ENCODE results near the gene GSG1. TPM values are rescaled to one million over a fixed set of nuclear protein-coding genes. Genes with fewer than 3 reads are reported as not detected.
"Not testable (repeated sequence)": the region's sequence is repeated elsewhere in the genome, so short reads cannot be mapped to it uniquely, and the experiment has no call there.

GSG1 gene
- total RNA-seq, 3 donors from 2014 or later (not counting 1 experiment from before 2014, with no cell fraction given), result not detected

DNA sequence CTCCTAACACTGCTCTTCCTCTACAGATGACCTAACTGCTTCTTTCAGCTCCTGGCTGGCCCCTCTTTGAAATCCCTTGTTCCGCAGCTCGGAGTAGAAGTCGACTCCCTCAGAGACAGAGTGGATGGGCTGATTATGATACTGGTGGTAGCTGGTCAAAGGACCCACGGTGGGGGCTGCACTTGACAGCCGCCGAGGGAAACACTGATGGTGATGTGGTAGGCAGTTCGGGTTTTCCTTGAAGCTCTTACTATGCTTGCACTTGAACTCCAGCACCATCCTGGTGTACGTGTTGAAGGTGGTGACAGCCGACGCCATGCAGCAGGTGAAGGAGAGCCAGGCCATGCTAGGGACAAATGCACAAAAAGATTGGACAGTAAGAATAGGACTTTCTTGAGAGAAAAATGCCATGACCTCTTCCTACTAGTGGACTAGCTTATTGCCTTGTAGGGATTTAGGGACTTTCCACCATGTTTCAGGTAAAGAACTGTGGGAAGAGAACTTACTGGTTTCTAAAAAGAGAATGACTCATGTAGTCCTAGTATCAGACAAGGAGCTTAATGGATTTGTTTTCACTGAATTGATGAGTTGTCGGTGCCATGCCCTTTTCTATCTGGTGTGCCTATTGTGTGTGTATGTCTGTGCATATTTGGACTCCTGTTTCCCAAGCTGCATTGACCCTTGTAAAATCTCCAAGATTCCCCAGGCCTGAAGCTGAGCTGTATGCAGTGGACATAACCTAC is 18.4 kb downstream of the GSG1 start:
- Mint-ChIP-seq H3K27ac (no peak overlapping the region), H3K9me3 (no peaks in the 10 kb centered on the region), H3K4me1 (no peaks in the 10 kb centered on the region), H3K27me3 (ENCODE audit: low read depth in 2 of 2) (no peaks in the 10 kb centered on the region), H3K4me3 (no peak overlapping the region), H3K36me3 (no peaks in the 10 kb centered on the region)
- 97% methylated on average over 11 of the region's 11 CpGs for WGBS (ENCODE audit: insufficient coverage)
- H3K9me3 ChIP-seq (ENCODE audit: control insufficient read depth, insufficient read depth, low read length), result no peaks in the 10 kb centered on the region
- intact Hi-C loops (cut with micrococcal nuclease), result no loop called here
- no peaks in the 10 kb centered on the region for H3K4me1 ChIP-seq (ENCODE audit: control insufficient read depth, insufficient read depth, low read length)
- H3K36me3 ChIP-seq (ENCODE audit: control insufficient read depth, insufficient read depth, low read length), result no peaks in the 10 kb centered on the region
- no peak for DNase-seq
- H3K27ac ChIP-seq (ENCODE audit: low read length), result no peak overlapping the region
- no peak for ATAC-seq
- no peak overlapping the region for H3K4me3 ChIP-seq (ENCODE audit: low read length)
- TF ChIP-seq, protein P1, sequence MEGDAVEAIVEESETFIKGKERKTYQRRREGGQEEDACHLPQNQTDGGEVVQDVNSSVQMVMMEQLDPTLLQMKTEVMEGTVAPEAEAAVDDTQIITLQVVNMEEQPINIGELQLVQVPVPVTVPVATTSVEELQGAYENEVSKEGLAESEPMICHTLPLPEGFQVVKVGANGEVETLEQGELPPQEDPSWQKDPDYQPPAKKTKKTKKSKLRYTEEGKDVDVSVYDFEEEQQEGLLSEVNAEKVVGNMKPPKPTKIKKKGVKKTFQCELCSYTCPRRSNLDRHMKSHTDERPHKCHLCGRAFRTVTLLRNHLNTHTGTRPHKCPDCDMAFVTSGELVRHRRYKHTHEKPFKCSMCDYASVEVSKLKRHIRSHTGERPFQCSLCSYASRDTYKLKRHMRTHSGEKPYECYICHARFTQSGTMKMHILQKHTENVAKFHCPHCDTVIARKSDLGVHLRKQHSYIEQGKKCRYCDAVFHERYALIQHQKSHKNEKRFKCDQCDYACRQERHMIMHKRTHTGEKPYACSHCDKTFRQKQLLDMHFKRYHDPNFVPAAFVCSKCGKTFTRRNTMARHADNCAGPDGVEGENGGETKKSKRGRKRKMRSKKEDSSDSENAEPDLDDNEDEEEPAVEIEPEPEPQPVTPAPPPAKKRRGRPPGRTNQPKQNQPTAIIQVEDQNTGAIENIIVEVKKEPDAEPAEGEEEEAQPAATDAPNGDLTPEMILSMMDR (IDR thresholded peaks at IDR 0.05), result no peak
- no peaks in the 10 kb centered on the region for H3K27me3 ChIP-seq (ENCODE audit: control insufficient read depth, insufficient read depth, low read length)

DNA sequence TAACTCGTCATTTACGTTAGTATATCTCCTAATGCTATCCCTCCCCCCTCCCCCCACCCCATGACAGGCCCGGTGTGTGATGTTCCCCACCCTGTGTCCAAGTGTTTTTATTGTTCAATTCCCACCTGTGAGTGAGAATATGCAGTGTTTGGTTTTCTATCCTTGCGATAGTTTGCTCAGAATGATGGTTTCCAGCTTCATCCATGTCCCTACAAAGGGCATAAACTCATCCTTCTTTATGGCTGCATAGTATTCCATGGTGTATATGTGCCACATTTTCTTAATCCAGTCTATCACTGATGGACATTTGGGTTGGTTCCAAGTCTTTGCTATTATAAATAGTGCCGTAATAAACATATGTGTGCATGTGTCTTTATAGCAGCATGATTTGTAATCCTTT is 19.8 kb downstream of the GSG1 start:
- intact Hi-C loops (cut with micrococcal nuclease); H3K36me3 Mint-ChIP-seq; H3K27me3 Mint-ChIP-seq (ENCODE audit: low read depth in 2 of 2); H3K9me3 ChIP-seq (ENCODE audit: control insufficient read depth, insufficient read depth, low read length); H3K9me3 Mint-ChIP-seq; ATAC-seq; H3K4me1 Mint-ChIP-seq; H3K4me3 ChIP-seq (ENCODE audit: low read length); H3K27me3 ChIP-seq (ENCODE audit: control insufficient read depth, insufficient read depth, low read length); H3K36me3 ChIP-seq (ENCODE audit: control insufficient read depth, insufficient read depth, low read length); DNase-seq; H3K27ac ChIP-seq (ENCODE audit: low read length); H3K4me3 Mint-ChIP-seq; H3K27ac Mint-ChIP-seq; H3K4me1 ChIP-seq (ENCODE audit: control insufficient read depth, insufficient read depth, low read length): not testable (repeated sequence)
- WGBS (ENCODE audit: insufficient coverage), result 100% methylated on average over 1 of the region's 5 CpGs

DNA sequence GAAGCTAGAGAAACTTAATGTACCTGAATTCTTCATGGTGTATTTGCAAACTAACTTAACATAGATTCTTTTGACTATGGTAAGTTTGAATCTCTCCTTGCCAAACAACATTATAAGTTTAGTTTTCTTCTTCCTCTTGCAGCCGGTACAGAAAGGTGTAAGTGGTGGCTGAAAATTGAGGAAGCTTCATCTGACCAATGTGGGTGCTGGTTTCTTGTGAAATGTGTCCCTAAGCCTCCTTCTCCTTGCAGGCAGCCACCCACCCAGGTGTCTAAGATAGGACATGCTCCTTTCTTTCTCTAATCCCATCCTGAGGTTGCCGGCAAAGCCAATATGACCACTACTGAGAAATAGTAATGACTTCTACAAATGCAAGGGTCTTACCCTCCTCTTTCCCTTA is 20.6 kb downstream of the GSG1 start:
- WGBS (ENCODE audit: insufficient coverage), result 100% methylated on average over 1 of the region's 2 CpGs
- no peak overlapping the region for H3K4me3 ChIP-seq (ENCODE audit: low read length)
- Mint-ChIP-seq H3K36me3 (no peaks in the 10 kb centered on the region), H3K4me3 (no peak overlapping the region), H3K9me3 (no peaks in the 10 kb centered on the region), H3K27me3 (ENCODE audit: low read depth in 2 of 2) (no peaks in the 10 kb centered on the region), H3K4me1 (no peaks in the 10 kb centered on the region), H3K27ac (no peak overlapping the region)
- no peak for DNase-seq
- no peak overlapping the region for H3K27ac ChIP-seq (ENCODE audit: low read length)
- no peaks in the 10 kb centered on the region for H3K9me3 ChIP-seq (ENCODE audit: control insufficient read depth, insufficient read depth, low read length)
- TF ChIP-seq, protein P1 (IDR thresholded peaks at IDR 0.05), result no peak
- intact Hi-C loops (cut with micrococcal nuclease), result no loop called here
- H3K36me3 ChIP-seq (ENCODE audit: control insufficient read depth, insufficient read depth, low read length), result no peaks in the 10 kb centered on the region
- ATAC-seq, result no peak
- H3K4me1 ChIP-seq (ENCODE audit: control insufficient read depth, insufficient read depth, low read length), result no peaks in the 10 kb centered on the region
- H3K27me3 ChIP-seq (ENCODE audit: control insufficient read depth, insufficient read depth, low read length), result no peaks in the 10 kb centered on the region

DNA sequence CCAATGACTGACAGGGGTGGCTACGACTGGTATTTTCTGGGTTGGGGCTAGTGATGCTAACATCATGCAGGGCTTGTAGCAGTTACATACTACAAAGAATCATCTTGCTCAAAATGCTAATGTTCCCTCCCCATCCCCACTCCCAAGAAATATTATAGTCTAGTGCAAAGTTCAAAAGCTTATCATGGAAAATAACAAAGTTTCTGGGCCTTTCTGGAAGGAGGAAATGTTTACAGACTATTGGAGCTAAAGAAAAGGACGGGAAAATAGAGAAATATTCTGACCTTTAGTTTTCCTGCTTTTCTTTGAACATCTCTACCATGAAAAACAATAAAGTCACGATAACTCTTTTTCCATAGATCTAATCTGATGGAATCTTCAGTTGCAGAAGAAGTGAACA is 23.2 kb downstream of the GSG1 start:
- Histone ChIP-seq H3K36me3 (ENCODE audit: control insufficient read depth, insufficient read depth, low read length) (no peaks in the 10 kb centered on the region), H3K4me3 (ENCODE audit: low read length) (no peak overlapping the region), H3K9me3 (ENCODE audit: control insufficient read depth, insufficient read depth, low read length) (no peaks in the 10 kb centered on the region), H3K27me3 (ENCODE audit: control insufficient read depth, insufficient read depth, low read length) (no peaks in the 10 kb centered on the region), H3K4me1 (ENCODE audit: control insufficient read depth, insufficient read depth, low read length) (no peaks in the 10 kb centered on the region), H3K27ac (ENCODE audit: low read length) (no peak overlapping the region)
- DNase-seq (no peak), ATAC-seq (no peak)
- Mint-ChIP-seq H3K27ac (no peak overlapping the region), H3K9me3 (no peaks in the 10 kb centered on the region), H3K27me3 (ENCODE audit: low read depth in 2 of 2) (no peaks in the 10 kb centered on the region), H3K36me3 (no peaks in the 10 kb centered on the region), H3K4me1 (no peaks in the 10 kb centered on the region), H3K4me3 (no peak overlapping the region)
- intact Hi-C loops (cut with micrococcal nuclease), result no loop called here
- TF ChIP-seq, protein P1 (IDR thresholded peaks at IDR 0.05), result no peak
- 100% methylated on average over 1 of the region's 3 CpGs for WGBS (ENCODE audit: insufficient coverage)
